ENCODE results near the gene PITRM1.

Gene PITRM1

GRCh38 chr10:3135006-3135405, 37.6 kb downstream of the PITRM1 start:
- no peaks in the 10 kb centered on the region for H3K9me3 ChIP-seq (ENCODE audit: low read length)
- H3K4me1 ChIP-seq (ENCODE audit: insufficient read depth, low read length), result peaks cover 8% of the 10 kb centered on the region
- no peak overlapping the region for H3K9ac ChIP-seq (ENCODE audit: low read length)
- no peak overlapping the region for H3K27ac ChIP-seq (ENCODE audit: low read depth, low read length)
- H3K27me3 ChIP-seq (ENCODE audit: control insufficient read depth in 1 of 2, insufficient read depth in 2 of 2, low read length in 2 of 2), result no peaks in the 10 kb centered on the region
- no peak overlapping the region for H3K4me3 ChIP-seq (ENCODE audit: low read depth in 1 of 2, low read length in 2 of 2)
- H3K36me3 ChIP-seq (ENCODE audit: insufficient read depth, low read length), result peaks cover 42% of the 10 kb centered on the region

GRCh38 chr10:3133948-3134347, 38.6 kb downstream of the PITRM1 start:
- Histone ChIP-seq H3K4me3 (ENCODE audit: low read depth in 1 of 2, low read length in 2 of 2) (no peak overlapping the region), H3K36me3 (ENCODE audit: insufficient read depth, low read length) (peaks cover 34% of the 10 kb centered on the region), H3K4me1 (ENCODE audit: insufficient read depth, low read length) (peaks cover 8% of the 10 kb centered on the region), H3K9ac (ENCODE audit: low read length) (no peak overlapping the region), H3K27ac (ENCODE audit: low read depth, low read length) (no peak overlapping the region), H3K9me3 (ENCODE audit: low read length) (no peaks in the 10 kb centered on the region), H3K27me3 (ENCODE audit: control insufficient read depth in 1 of 2, insufficient read depth in 2 of 2, low read length in 2 of 2) (no peaks in the 10 kb centered on the region)

DNA sequence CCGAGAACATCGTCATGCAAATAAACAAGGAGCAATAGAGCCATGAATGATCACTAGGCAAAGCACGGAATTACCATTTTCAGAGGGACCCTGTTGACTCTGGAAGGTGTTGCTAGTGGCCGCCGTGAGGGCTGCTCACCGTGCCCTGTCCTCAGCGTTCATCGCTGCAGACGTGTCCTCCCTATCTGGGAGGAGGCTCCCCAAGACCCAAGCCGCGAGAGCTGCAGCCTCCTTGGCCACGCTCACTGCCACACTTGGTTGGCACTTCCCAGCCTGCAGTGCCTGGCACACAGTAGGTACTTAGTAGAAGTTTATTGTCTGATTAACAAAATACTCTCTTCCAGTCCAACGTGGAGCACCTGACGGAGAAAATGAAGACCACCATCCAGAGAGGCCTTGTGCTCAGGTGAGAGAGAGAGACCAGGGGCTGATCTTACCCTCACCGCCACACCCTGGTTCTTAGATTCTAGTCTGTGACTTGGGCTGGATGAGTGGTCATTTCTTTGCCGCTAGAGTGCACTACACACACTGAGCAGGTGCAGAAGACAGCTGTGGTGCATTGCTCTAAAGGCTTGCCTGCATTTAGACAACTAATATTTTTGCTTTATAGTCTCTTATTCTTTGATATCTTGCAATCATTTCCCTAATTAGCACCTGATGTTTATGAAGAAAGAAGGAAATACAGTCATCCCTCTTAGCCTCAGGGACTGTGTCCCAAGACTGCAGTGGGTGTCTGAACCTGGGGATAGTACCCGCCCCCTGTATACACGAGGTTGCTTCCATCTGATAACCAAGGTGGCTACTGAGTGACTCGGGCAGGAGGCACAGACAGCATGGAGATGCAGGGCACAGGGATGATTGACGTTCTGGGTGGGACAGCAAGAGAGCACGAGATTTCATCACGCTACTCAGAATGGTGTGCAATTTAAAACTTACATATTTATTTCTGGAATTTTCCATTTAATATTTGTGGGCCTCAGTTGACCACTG, 40.3 kb downstream of the PITRM1 start:
- H3K4me3 ChIP-seq (ENCODE audit: low read depth in 1 of 2, low read length in 2 of 2), result no peak overlapping the region
- no peak overlapping the region for H3K9ac ChIP-seq (ENCODE audit: low read length)
- no peaks in the 10 kb centered on the region for H3K9me3 ChIP-seq (ENCODE audit: low read length)
- no peaks in the 10 kb centered on the region for H3K4me1 ChIP-seq (ENCODE audit: insufficient read depth, low read length)
- peaks cover 19% of the 10 kb centered on the region for H3K36me3 ChIP-seq (ENCODE audit: insufficient read depth, low read length)
- no peaks in the 10 kb centered on the region for H3K27me3 ChIP-seq (ENCODE audit: control insufficient read depth in 1 of 2, insufficient read depth in 2 of 2, low read length in 2 of 2)
- no peak overlapping the region for H3K27ac ChIP-seq (ENCODE audit: low read depth, low read length)

DNA sequence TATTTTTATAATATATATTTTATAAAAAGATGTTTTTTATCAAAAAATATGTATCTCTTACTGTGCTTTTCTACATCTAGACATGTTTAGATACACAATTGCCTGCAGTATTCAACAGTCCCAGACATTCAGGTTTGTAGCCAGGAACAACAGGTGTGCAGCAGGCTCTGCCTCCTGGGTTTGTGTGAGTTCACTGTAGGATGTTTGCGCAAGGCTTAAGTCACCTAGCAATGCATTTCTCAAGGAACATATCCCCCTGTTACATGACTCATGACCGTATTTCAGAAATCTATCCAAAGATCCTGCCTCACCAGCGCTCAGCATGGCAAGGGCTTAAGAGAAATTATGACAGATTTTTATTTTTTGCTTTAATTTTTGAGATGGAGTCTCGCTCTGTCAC, 41.5 kb downstream of the PITRM1 start:
- no peak overlapping the region for H3K4me3 ChIP-seq (ENCODE audit: low read depth in 1 of 2, low read length in 2 of 2)
- no peaks in the 10 kb centered on the region for H3K4me1 ChIP-seq (ENCODE audit: insufficient read depth, low read length)
- no peaks in the 10 kb centered on the region for H3K9me3 ChIP-seq (ENCODE audit: low read length)
- H3K27me3 ChIP-seq (ENCODE audit: control insufficient read depth in 1 of 2, insufficient read depth in 2 of 2, low read length in 2 of 2), result no peaks in the 10 kb centered on the region
- peaks cover 19% of the 10 kb centered on the region for H3K36me3 ChIP-seq (ENCODE audit: insufficient read depth, low read length)
- no peak overlapping the region for H3K27ac ChIP-seq (ENCODE audit: low read depth, low read length)
- H3K9ac ChIP-seq (ENCODE audit: low read length), result no peak overlapping the region

DNA sequence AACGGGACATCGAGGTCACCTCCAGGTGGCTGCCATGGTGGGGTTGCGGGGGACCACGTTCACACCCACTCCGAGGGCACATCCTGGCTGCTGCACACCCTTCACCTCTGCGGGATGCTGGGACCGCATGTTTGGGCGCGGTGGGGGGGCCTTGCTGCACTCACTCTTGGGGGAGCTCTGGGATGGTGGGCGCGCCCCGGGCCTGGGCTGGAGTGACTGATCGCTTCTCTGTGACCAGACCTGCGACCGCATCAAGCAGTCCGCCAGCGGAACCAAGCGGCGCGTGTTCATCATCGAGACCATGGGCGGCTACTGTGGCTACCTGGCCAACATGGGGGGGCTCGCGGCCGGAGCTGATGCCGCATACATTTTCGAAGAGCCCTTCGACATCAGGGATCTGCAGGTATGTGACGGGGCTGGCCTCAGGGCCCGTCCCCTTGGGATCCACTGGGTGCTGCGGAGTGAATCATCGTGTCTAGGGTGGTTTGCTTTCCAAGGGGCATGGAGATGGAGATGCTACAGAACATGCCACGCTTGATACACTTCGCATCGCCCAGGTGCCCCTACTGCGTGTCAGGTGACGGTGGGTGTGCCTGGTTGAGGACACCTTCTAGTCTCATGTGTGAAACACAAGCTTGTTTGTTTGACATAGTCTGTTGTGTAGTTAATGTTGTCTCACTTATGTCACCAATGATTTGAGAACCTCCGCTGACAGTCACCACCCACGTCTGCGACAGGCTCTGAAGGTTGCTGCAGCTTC, 42.8 kb downstream of the PITRM1 start:
- Histone ChIP-seq H3K9me3 (ENCODE audit: low read length) (no peaks in the 10 kb centered on the region), H3K36me3 (ENCODE audit: insufficient read depth, low read length) (peaks cover 16% of the 10 kb centered on the region), H3K27ac (ENCODE audit: low read depth, low read length) (no peak overlapping the region), H3K27me3 (ENCODE audit: control insufficient read depth in 1 of 2, insufficient read depth in 2 of 2, low read length in 2 of 2) (no peaks in the 10 kb centered on the region), H3K9ac (ENCODE audit: low read length) (no peak overlapping the region), H3K4me3 (ENCODE audit: low read depth in 1 of 2, low read length in 2 of 2) (no peak overlapping the region), H3K4me1 (ENCODE audit: insufficient read depth, low read length) (no peaks in the 10 kb centered on the region)

DNA sequence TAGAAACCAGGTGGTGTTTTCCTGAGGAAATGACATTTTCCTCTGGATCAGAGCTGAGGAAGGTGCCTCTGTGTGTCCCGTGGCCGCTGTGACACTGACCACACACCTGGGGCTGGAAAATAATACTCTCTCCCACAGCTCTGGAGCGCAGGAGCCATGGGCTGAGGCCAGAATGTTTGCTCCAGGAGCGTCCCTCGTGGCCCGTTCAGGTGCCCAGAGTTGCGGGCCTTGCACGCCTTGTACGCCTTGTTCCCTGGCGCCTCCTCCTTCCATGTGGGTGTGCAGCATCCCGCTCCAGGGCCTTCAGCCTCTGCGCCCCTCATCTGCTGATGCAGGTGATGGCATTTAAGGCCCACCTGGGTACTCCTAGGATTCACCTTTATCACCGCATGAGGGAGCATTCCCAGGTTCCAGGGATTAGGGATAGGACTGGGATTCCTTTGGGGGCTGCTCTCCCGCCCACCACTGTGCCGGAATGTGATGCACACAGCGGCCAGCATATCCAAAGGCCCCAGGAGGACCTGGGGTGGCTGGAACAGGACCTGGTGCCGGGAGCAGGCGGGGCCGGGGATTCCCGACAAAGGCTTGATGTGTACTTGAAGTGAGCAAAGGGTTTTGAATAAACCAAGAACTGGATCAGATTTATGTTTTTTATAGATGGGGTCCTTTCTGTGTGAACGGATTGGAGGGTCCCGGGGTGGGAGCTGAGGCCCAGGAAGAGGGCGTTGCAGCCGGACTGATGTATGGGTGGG, 44.0 kb downstream of the PITRM1 start:
- H3K36me3 ChIP-seq (ENCODE audit: insufficient read depth, low read length), result peaks cover 10% of the 10 kb centered on the region
- H3K27ac ChIP-seq (ENCODE audit: low read depth, low read length), result no peak overlapping the region
- no peak overlapping the region for H3K4me3 ChIP-seq (ENCODE audit: low read depth in 1 of 2, low read length in 2 of 2)
- H3K9ac ChIP-seq (ENCODE audit: low read length), result no peak overlapping the region
- no peaks in the 10 kb centered on the region for H3K9me3 ChIP-seq (ENCODE audit: low read length)
- H3K4me1 ChIP-seq (ENCODE audit: insufficient read depth, low read length), result no peaks in the 10 kb centered on the region
- no peaks in the 10 kb centered on the region for H3K27me3 ChIP-seq (ENCODE audit: control insufficient read depth in 1 of 2, insufficient read depth in 2 of 2, low read length in 2 of 2)

DNA sequence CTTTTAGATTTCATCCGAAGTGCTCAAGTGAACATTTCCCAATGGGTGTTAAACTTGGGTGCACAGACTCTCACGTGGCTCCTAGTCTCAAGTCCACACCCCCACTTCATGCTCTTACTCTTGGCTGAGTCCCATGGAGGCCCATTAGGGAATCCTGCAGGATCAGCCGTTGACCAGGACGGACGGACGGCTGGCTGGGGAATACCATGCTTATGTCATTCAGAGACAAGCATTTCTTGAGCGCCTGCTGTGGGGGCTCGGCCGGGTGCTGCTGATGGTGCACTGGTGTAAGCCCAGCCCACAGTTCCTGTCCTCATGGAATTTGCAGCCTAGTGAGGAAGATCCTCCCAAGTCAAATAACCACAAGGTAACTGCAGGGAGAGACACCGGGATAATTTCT, 44.7 kb downstream of the PITRM1 start:
- Histone ChIP-seq H3K36me3 (ENCODE audit: insufficient read depth, low read length) (peaks cover 10% of the 10 kb centered on the region), H3K9me3 (ENCODE audit: low read length) (no peaks in the 10 kb centered on the region), H3K4me1 (ENCODE audit: insufficient read depth, low read length) (no peaks in the 10 kb centered on the region), H3K9ac (ENCODE audit: low read length) (no peak overlapping the region), H3K27ac (ENCODE audit: low read depth, low read length) (no peak overlapping the region), H3K4me3 (ENCODE audit: low read depth in 1 of 2, low read length in 2 of 2) (no peak overlapping the region), H3K27me3 (ENCODE audit: control insufficient read depth in 1 of 2, insufficient read depth in 2 of 2, low read length in 2 of 2) (no peaks in the 10 kb centered on the region)

- Histone ChIP-seq H3K36me3 (ENCODE audit: insufficient read depth, low read length) (peaks cover 5% of the 10 kb centered on the region), H3K27ac (ENCODE audit: low read depth, low read length) (no peak overlapping the region), H3K9me3 (ENCODE audit: low read length) (no peaks in the 10 kb centered on the region), H3K4me1 (ENCODE audit: insufficient read depth, low read length) (no peaks in the 10 kb centered on the region), H3K9ac (ENCODE audit: low read length) (no peak overlapping the region), H3K27me3 (ENCODE audit: control insufficient read depth in 1 of 2, insufficient read depth in 2 of 2, low read length in 2 of 2) (no peaks in the 10 kb centered on the region), H3K4me3 (ENCODE audit: low read depth in 1 of 2, low read length in 2 of 2) (no peak overlapping the region)
These were observed 45.7 kb downstream of the PITRM1 start for GRCh38 chr10:3126741-3127346.

DNA sequence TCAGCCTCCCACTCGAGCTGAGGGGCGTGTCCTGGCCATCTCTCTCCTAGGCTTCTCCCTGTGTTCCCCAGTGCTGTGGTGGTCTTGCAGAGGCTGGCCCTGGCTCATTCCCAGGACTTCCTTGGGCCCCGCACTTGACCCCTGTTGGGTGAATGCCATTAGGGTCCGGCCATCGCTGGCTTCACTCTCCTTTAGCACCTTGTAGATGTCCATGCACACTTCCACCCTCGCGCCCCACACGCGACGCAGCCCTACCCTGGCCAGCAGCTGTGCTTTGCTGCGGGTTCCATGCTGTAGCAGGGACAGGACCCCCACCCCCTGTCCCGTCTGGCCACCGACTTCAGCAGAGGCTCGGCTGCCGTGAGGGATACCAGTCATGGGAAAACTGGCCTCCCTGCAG, 46.3 kb downstream of the PITRM1 start:
- H3K36me3 ChIP-seq (ENCODE audit: insufficient read depth, low read length), result peaks cover 5% of the 10 kb centered on the region
- H3K4me3 ChIP-seq (ENCODE audit: low read depth in 1 of 2, low read length in 2 of 2), result no peak overlapping the region
- H3K9ac ChIP-seq (ENCODE audit: low read length), result no peak overlapping the region
- H3K27ac ChIP-seq (ENCODE audit: low read depth, low read length), result no peak overlapping the region
- no peaks in the 10 kb centered on the region for H3K9me3 ChIP-seq (ENCODE audit: low read length)
- H3K27me3 ChIP-seq (ENCODE audit: control insufficient read depth in 1 of 2, insufficient read depth in 2 of 2, low read length in 2 of 2), result no peaks in the 10 kb centered on the region
- H3K4me1 ChIP-seq (ENCODE audit: insufficient read depth, low read length), result no peaks in the 10 kb centered on the region

GRCh38 chr10:3125527-3126170, 46.9 kb downstream of the PITRM1 start:
- peaks cover 5% of the 10 kb centered on the region for H3K36me3 ChIP-seq (ENCODE audit: insufficient read depth, low read length)
- no peak overlapping the region for H3K27ac ChIP-seq (ENCODE audit: low read depth, low read length)

More at GRCh38 chr10:3125527-3126170, 46.9 kb downstream of the PITRM1 start:
- Histone ChIP-seq H3K9me3 (ENCODE audit: low read length) (no peaks in the 10 kb centered on the region), H3K27me3 (ENCODE audit: control insufficient read depth in 1 of 2, insufficient read depth in 2 of 2, low read length in 2 of 2) (no peaks in the 10 kb centered on the region), H3K4me1 (ENCODE audit: insufficient read depth, low read length) (no peaks in the 10 kb centered on the region), H3K9ac (ENCODE audit: low read length) (no peak overlapping the region), H3K4me3 (ENCODE audit: low read depth in 1 of 2, low read length in 2 of 2) (no peak overlapping the region)

Measured in muscle layer of colon (tissue), 2 donors.